NCI-H748 (cell line): ENCODE results near the gene MSMP.

Source experiments
- DNase-seq: peaks from one replicate; lab custom pipeline; 2025; ENCODE audit not compliant: unreplicated experiment; lab: John Stamatoyannopoulos, UW

Gene MSMP

DNA sequence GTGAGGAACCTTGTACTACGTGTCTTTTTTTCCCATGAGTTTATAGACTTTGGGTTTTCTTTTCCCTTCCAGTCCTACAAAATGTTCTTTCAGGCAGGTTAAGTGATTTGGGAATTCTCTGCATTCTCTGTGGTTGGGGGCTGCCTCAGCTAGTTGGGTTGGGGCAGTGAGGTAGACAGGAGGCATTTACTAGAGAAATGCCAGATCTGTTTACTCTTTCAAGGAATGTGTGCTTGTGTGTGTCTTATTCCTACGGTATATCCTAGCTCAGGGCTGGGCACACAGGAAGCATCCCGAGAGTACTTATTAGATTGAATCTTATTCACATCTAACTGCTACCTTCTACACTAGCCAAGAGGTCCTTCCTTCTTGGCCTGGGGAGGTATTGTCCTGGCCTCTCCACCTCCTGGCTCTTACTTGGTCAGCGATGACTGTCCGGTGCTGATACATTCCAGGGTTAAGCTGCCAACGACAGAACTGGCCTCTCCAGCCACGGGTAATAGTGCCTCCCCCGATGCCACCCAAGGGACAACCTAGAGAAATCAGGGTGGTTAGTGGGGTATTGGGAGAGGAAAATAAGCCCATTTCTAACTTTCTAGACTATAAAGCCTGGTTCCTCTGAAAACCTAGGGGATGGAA, 10.1 kb downstream of the MSMP start:
- no peak for DNase-seq

GRCh38 chr9:35743452-35743851, 10.6 kb downstream of the MSMP start:
- no peak for DNase-seq

DNA sequence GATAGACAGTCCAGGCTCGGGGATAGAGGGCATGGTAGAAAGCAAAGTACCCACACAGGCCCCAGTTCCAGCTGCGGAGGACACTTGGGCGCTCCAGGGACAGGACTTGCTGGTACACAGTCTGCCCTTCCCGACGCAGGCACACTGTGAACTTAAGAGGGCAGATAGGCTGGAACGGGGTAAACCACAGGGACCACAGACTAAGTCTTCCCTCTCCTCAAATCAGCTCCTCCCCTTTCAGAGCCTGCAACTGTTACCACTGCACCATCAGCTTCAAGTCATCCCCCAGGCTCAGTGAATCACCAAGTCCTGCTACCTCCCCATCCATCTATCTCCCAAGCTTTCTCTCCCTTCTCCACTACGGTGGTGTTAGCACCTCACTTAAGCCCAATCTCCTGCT, 12.3 kb downstream of the MSMP start:
- no peak for DNase-seq

- no peak for DNase-seq
Measured at GRCh38 chr9:35740243-35740642, 13.8 kb downstream of the MSMP start.

DNA sequence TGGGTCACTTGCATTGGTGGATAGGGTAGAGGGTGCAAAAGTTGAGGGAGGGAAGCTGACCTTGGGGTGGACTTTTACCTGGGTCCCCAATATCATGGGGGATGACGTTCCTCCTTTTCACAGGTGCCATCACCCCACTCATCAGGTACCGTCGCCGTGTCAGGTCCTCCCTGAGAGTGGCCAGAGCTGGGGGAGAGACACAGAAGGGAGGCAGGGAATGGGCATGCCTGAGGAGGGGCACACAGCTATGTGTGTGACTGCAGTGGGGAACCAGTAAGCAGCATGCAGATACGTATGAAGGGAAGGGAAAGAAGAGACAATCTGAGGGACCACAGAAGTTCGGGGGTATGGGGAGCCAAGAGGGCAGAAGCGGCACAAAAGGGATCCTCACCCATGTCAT, 15.2 kb downstream of the MSMP start:
- DNase-seq: no peak

GRCh38 chr9:35738186-35738585, 15.9 kb downstream of the MSMP start:
- no peak for DNase-seq

DNA sequence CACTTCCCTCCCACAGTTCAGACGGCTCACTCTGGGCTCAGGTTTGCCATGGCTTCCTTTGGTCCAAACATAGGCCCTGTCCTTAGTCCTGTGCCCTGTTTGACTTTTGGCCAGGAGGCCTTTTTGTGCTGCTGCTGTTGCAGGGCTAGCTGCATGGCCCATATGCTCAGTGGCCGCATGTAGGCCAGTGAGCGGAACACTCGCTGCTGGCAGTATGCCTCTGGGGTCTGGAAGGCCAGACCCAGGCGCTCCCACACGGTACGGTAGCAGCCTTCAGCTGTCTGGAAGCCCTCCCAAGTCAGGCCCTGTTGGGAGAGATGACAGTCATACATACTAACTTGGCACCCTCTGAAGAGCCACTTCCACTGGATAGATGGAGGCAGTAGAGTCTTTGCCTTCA, 16.9 kb downstream of the MSMP start:
- DNase-seq: no peak

- DNase-seq: peak; percentile 66
Measured at GRCh38 chr9:35736201-35736633, 17.9 kb downstream of the MSMP start.

- no peak for DNase-seq
Measured at GRCh38 chr9:35734096-35734495, 20.0 kb downstream of the MSMP start.

DNA sequence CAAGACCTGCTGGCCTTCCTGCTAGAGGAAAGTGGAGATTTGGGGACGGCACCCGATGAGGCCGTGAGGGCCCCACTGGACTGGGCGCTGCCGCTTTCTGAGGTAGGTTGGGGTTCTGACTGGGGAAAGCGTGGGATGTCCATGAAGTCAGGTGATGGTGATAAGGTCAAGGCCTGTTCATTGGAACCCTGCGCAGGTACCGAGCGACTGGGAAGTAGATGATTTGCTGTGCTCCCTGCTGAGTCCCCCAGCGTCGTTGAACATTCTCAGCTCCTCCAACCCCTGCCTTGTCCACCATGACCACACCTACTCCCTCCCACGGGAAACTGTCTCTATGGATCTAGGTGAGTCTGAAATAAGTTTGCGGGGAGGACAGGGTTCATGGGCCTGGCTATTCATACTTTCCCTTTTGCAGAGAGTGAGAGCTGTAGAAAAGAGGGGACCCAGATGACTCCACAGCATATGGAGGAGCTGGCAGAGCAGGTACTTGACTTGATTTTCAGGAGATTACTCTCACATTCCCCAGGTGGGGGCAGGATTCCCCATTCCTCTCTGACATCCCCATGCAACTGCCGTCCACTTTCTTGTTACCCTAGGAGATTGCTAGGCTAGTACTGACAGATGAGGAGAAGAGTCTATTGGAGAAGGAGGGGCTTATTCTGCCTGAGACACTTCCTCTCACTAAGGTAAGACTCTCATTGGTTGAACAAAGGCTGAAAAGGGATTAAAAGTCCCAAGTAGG, 21.1 kb downstream of the MSMP start:
- DNase-seq: peak; percentile 67

GRCh38 chr9:35732185-35732799, 21.8 kb downstream of the MSMP start, which contains the start of the genes CREB3 and TLN1:
TSS of gene CREB3 (plus strand) at chr9:35732666. CDS start at chr9:35732773, 107 bp downstream.
TSS of gene TLN1 (minus strand) at chr9:35732195. CDS start at chr9:35725694, 6,501 bp downstream.
- DNase-seq: peak; percentile 100

DNA sequence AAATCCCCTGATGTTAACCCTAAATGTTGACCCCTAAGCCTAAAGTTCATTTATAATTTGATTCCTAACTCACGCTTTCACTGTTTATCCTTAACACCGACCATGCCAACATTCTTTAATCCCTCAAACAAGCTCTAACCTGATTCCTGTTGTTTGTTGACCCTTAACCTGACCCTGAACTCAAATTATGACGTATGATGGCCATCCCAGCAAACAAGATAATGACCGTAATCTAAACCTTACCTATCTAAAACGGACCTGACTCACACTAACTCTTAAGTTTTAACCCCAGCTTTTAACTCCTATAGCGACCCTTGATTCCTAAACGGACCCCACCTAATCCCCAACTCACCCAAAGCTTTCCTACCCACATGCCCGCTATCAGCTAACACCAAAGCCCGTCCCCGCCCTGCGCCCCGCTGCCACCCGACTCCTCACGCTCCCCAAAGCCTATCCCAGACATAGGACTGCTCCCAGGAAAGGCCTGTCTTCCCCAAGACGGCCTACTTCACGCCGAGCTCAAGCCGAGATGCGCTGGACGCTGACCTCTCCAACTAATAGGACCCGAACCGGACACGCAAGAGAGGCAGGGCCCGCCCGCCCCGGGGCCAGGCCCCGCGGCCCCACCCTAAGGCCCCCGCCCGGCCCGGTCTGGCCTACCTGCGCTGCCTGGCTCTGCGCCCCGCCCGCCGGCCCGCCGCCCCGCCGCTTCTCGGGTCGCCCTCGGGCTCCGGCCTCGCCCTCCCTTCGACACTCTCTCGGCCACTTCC, 22.5 kb downstream of the MSMP start:
- no peak for DNase-seq

GRCh38 chr9:35730486-35730854, 23.6 kb downstream of the MSMP start:
- no peak for DNase-seq

DNA sequence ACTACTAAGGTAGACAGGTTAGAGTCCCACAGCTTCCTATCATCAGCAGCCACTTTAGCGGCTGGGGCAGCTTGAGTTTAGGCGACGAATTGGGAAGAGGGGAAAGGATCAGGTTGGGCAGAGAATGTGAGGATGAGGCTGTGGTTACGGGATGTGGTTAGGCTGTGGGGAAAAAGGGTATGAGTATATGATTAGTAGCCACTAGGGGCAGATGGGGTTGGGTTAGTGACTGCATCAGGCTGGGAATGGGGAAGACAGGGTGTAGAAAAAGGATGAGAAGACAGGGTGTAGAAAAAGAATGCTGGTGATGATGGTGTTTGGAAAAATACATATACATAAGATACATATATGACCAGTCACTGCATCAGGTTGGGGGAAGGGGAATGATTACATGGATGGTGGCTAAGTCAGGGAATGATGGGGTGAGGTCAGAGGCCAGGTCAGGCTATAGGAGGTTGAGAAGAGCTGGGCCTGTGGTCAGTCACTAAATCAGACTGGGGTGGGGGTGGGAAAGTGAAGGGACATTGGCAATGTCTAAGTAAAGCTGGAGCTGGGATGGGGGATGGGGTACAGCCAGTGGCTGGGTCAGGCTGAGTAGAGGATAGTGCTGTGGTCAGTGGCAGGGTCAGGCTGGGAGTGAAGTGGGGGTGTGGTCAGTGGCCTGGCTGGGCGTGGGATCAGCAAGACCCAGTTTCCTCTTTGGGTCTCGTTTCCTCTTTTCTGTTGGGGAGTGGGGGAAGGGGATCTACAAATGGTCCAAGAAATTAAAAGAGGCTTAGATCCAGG, 24.2 kb downstream of the MSMP start:
- DNase-seq: peak; percentile 10

GRCh38 chr9:35729101-35729500, 25.0 kb downstream of the MSMP start:
- DNase-seq: no peak

DNA sequence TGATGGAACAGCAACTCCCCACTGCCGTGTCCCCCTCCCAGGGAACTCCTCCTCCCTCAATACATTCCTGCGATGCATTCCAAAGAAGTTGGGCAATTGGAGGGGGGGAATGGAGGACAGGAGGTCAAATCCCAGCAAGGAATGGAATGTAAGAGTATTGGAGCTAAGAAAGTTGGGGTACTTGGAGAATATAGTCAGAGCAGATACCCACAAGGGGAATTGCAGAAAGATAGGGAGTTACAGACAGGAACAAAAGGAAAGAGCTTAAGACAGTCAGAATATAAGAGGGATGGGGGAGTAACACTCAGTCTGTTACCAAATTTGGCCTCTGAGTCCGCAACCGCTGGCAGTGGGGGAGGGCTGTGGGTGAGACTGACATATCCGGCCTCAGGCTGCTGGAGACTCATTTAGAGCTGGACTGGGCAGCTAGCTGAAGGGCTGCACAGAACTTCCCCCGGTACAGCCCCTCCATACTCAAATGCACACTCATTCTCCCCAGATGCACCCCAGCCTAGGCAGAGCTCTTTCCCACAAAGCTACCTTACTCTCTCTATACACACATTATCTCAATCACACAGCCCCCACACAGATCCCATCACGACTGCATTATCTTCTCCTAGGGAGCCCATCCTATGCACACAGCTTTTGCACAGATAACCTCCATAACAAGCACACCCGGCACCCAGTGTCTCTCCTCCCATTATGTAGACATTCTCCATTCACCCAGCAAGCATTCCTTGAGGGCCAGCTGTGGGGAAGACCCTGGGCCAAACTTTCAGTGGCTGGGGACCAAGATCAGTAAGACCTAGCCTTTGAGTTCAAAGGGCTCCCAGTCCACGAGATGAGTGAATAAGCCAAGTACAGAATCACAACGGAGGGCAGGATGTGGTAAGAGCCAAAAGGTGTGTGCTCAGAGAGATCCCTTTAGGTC, 25.8 kb downstream of the MSMP start:
- no peak for DNase-seq

- no peak for DNase-seq
Measured at GRCh38 chr9:35727676-35728040, 26.4 kb downstream of the MSMP start.

DNA sequence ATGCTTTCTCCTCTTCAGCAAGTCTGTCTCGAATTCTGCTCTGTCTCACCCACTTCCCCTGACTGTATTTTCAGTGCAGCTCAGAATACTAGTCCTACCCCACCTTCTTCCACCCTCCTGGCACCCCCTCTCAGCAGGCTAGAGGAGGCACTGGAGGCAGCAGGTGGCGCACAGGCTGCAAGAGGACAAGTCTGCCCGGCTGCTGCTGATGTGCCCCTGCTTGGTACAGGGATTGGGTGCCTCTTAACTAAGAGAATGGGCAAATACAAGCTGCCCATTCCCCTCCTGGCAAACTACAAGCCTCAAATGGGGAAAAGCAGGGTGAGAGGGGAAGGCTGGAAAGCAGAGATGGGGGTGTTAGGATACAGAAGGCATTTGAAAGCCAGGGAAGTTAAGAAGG, 27.1 kb downstream of the MSMP start:
- no peak for DNase-seq

- DNase-seq: no peak
Measured at GRCh38 chr9:35725362-35725761, 28.7 kb downstream of the MSMP start.

DNA sequence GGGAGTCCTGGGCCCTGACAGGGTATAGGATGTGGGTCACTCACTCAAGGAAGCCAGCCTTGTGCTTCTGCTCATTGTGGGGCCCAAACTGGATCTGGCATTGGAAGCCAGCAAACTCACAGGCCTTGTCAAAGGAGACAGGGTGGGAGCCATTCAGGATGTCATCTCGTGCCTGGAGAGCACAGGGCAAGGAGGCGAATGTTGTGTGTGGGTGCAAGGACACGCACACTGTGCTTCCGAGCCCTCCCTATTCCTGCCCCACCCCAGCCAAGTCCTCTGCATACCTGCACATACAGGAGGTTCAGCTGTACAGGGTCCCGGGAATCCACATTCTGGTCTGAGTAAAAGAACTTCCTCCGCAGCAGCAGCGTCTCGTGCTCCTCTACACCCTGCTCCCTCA, 30.2 kb downstream of the MSMP start:
- DNase-seq: no peak
